ENCODE data around the gene TMEM232.

The TMEM232 gene

DNA sequence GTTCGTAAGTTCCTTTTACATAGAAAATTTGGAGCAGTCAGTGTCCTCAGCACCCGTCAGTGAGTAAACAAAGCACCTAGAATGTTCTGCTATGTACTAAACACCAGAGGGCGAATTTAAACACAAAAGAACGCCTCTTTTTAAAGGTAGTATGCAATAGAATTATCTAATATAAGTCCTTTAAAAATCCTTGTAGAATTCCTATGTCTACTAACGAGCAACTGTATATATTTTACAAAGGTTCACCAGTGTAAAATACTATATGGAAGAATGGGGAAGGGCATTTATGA lies 499 bp upstream of the TMEM232 start:
- Histone ChIP-seq H2BK12ac (ENCODE audit: low read length) (no peak overlapping the region), H4K8ac (ENCODE audit: low read depth, low read length) (no peak overlapping the region), H2BK15ac (ENCODE audit: low read length) (no peak overlapping the region), H3K4me1 (ENCODE audit: control insufficient read depth in 2 of 2, insufficient read depth in 1 of 2, low read depth in 1 of 2, low read length in 2 of 2) (peaks cover 0 to 2% of the 10 kb centered on the region in 2 donors), H3K18ac (ENCODE audit: low read length) (no peak overlapping the region), H4K91ac (ENCODE audit: low read depth, low read length, poor library complexity) (no peak overlapping the region), H2BK5ac (ENCODE audit: low read length) (no peak overlapping the region), H3K4me2 (ENCODE audit: insufficient read depth, low read length, poor library complexity, severe bottlenecking) (peak overlapping the region; percentile 38), H3K79me1 (ENCODE audit: low read depth, low read length) (no peaks in the 10 kb centered on the region), H3K27ac (replicated peaks; ENCODE audit: low read length) (no peak overlapping the region), H3K27me3 (ENCODE audit: control insufficient read depth in 3 of 3, insufficient read depth in 3 of 3, low read depth in 1 of 3, low read length in 3 of 3) (no peaks in the 10 kb centered on the region), H3K4ac (ENCODE audit: low read length) (no peak overlapping the region), H3K23ac (ENCODE audit: low read depth, low read length, poor library complexity) (no peak overlapping the region), H3K14ac (ENCODE audit: low read length) (no peak overlapping the region), H3K9ac (ENCODE audit: low read depth, low read length, poor library complexity) (no peak overlapping the region), H2AFZ (ENCODE audit: low read length) (peak overlapping the region; percentile 74), H2AK5ac (ENCODE audit: low read depth, low read length) (no peak overlapping the region), H3K36me3 (replicated peaks in 1 of 2; ENCODE audit: control insufficient read depth in 2 of 2, insufficient read depth in 2 of 2, low read length in 2 of 2) (no peaks in the 10 kb centered on the region), H3K9me3 (replicated peaks in 1 of 2; ENCODE audit: control insufficient read depth in 2 of 2, insufficient read depth in 1 of 2, low read depth in 1 of 2, low read length in 2 of 2) (peaks cover 0 to 2% of the 10 kb centered on the region in 2 donors), H2BK120ac (ENCODE audit: low read depth, low read length) (no peak overlapping the region), H3K4me3 (ENCODE audit: low read length in 2 of 2) (peak overlapping the region; percentile 25 to 73)
- no CpG with 5 or more reads among the region's 5 CpGs for WGBS, 2 donors (ENCODE audit: extremely low coverage in 2 of 2, insufficient read length in 2 of 2, insufficient replicate concordance in 1 of 2)
- DNase-seq (ENCODE audit: low spot score) = no peak

DNA sequence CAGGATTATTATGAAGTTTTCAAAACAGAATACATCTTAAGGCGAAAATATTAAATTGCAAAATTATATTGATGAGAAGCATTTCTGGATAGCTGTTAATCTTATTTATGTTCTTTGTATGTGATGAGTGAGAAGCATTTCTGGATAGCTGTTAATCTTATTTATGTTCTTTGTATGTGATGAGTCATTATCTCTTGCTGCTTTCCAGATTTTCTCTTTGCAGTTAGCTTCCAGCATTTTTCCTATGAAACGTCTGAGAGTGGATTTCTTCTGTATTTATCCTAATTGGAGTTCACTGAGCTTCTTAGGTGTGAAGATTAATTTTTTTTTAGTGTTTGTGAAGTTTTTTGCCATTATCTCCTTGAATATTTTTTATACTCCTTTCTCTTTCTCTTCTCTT lies 8.2 kb downstream of the TMEM232 start:
- Histone ChIP-seq H3K27ac (replicated peaks; ENCODE audit: low read length) (no peak overlapping the region), H4K8ac (ENCODE audit: low read depth, low read length) (no peak overlapping the region), H3K36me3 (replicated peaks in 1 of 2; ENCODE audit: control insufficient read depth in 2 of 2, insufficient read depth in 2 of 2, low read length in 2 of 2) (no peaks in the 10 kb centered on the region), H2AFZ (ENCODE audit: low read length) (no peak overlapping the region), H3K14ac (ENCODE audit: low read length) (no peak overlapping the region), H2BK15ac (ENCODE audit: low read length) (no peak overlapping the region), H3K9me3 (replicated peaks in 1 of 2; ENCODE audit: control insufficient read depth in 2 of 2, insufficient read depth in 1 of 2, low read depth in 1 of 2, low read length in 2 of 2) (peaks cover 0 to 2% of the 10 kb centered on the region in 2 donors), H3K23ac (ENCODE audit: low read depth, low read length, poor library complexity) (no peak overlapping the region), H2AK5ac (ENCODE audit: low read depth, low read length) (no peak overlapping the region), H2BK12ac (ENCODE audit: low read length) (no peak overlapping the region), H3K18ac (ENCODE audit: low read length) (no peak overlapping the region), H3K4me3 (ENCODE audit: low read length in 2 of 2) (no peak overlapping the region), H3K4me2 (ENCODE audit: insufficient read depth, low read length, poor library complexity, severe bottlenecking) (no peak overlapping the region), H3K4ac (ENCODE audit: low read length) (no peak overlapping the region), H2BK120ac (ENCODE audit: low read depth, low read length) (no peak overlapping the region), H3K79me1 (ENCODE audit: low read depth, low read length) (no peaks in the 10 kb centered on the region), H3K27me3 (ENCODE audit: control insufficient read depth in 3 of 3, insufficient read depth in 3 of 3, low read depth in 1 of 3, low read length in 3 of 3) (no peaks in the 10 kb centered on the region), H2BK5ac (ENCODE audit: low read length) (no peak overlapping the region), H3K4me1 (ENCODE audit: control insufficient read depth in 2 of 2, insufficient read depth in 1 of 2, low read depth in 1 of 2, low read length in 2 of 2) (no peaks in the 10 kb centered on the region), H4K91ac (ENCODE audit: low read depth, low read length, poor library complexity) (no peak overlapping the region), H3K9ac (ENCODE audit: low read depth, low read length, poor library complexity) (no peak overlapping the region)
- WGBS, 2 donors (ENCODE audit: extremely low coverage in 2 of 2, insufficient read length in 2 of 2, insufficient replicate concordance in 1 of 2) = no CpG with 5 or more reads among the region's 2 CpGs
- DNase-seq (ENCODE audit: low spot score) = no peak

DNA sequence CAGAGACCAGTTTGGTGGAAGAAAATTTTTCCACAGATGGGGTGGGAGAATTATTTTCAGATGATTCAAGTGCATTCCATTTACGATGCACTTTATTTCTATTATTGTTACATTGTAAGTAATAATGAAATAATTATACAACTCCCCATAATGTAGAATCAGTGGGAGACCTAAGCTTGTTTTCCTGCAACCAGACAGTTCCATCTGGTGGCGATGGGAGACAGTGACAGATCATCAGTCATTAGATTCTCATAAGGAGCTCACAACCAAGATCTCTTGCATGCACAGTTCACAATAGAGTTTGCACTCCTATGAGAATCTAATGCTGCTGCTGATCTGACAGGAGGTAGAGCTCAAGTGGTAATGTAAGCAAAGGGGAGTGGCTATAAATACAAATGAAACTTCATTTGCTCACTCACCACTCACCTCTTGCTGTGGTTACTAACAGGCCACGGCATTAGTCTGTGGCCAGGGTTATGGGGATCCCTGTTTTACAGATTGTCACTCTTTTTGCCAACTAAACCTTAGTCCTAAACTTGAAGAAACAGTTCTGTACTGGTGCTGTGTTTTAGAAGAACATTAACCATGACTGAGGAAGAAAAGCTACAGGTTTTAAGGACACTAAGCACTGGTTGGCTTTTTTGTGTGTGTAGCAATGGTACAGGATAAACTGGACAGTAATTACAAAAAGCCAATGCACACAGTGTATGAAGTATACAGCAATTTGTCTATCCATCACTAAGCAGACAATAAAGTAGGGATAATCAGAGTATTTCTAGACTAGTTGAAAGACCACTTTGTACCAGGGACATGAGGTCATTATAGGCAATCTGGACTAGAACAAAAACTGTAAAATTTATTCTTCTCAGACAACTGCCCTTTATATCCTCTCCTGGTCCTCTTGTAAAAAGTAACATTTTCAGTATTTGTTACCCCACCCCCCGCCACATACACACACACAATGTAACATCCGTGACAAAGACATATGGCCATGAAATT lies 9.9 kb downstream of the TMEM232 start:
- H3K4me3 ChIP-seq (ENCODE audit: low read length in 2 of 2) = no peak overlapping the region
- H2BK15ac ChIP-seq (ENCODE audit: low read length) = no peak overlapping the region
- no peaks in the 10 kb centered on the region for H3K4me1 ChIP-seq (ENCODE audit: control insufficient read depth in 2 of 2, insufficient read depth in 1 of 2, low read depth in 1 of 2, low read length in 2 of 2)
- no peaks in the 10 kb centered on the region for H3K36me3 ChIP-seq (replicated peaks in 1 of 2; ENCODE audit: control insufficient read depth in 2 of 2, insufficient read depth in 2 of 2, low read length in 2 of 2)
- no peak overlapping the region for H2BK5ac ChIP-seq (ENCODE audit: low read length)
- no peak overlapping the region for H4K91ac ChIP-seq (ENCODE audit: low read depth, low read length, poor library complexity)
- no peak overlapping the region for H3K4me2 ChIP-seq (ENCODE audit: insufficient read depth, low read length, poor library complexity, severe bottlenecking)
- H4K8ac ChIP-seq (ENCODE audit: low read depth, low read length) = no peak overlapping the region
- H3K23ac ChIP-seq (ENCODE audit: low read depth, low read length, poor library complexity) = no peak overlapping the region
- no peak overlapping the region for H3K27ac ChIP-seq (replicated peaks; ENCODE audit: low read length)
- H2BK120ac ChIP-seq (ENCODE audit: low read depth, low read length) = no peak overlapping the region
- no peak for DNase-seq (ENCODE audit: low spot score)
- no peak overlapping the region for H3K14ac ChIP-seq (ENCODE audit: low read length)
- no peak overlapping the region for H2BK12ac ChIP-seq (ENCODE audit: low read length)
- no peak overlapping the region for H3K18ac ChIP-seq (ENCODE audit: low read length)
- H3K4ac ChIP-seq (ENCODE audit: low read length) = no peak overlapping the region
- H3K9me3 ChIP-seq (replicated peaks in 1 of 2; ENCODE audit: control insufficient read depth in 2 of 2, insufficient read depth in 1 of 2, low read depth in 1 of 2, low read length in 2 of 2) = no peaks in the 10 kb centered on the region
- H3K27me3 ChIP-seq (ENCODE audit: control insufficient read depth in 3 of 3, insufficient read depth in 3 of 3, low read depth in 1 of 3, low read length in 3 of 3) = no peaks in the 10 kb centered on the region
- no peaks in the 10 kb centered on the region for H3K79me1 ChIP-seq (ENCODE audit: low read depth, low read length)
- H3K9ac ChIP-seq (ENCODE audit: low read depth, low read length, poor library complexity) = no peak overlapping the region
- no peak overlapping the region for H2AK5ac ChIP-seq (ENCODE audit: low read depth, low read length)
- WGBS, 2 donors (ENCODE audit: extremely low coverage in 2 of 2, insufficient read length in 2 of 2, insufficient replicate concordance in 1 of 2) = no CpG with 5 or more reads among the region's 5 CpGs
- H2AFZ ChIP-seq (ENCODE audit: low read length) = no peak overlapping the region

DNA sequence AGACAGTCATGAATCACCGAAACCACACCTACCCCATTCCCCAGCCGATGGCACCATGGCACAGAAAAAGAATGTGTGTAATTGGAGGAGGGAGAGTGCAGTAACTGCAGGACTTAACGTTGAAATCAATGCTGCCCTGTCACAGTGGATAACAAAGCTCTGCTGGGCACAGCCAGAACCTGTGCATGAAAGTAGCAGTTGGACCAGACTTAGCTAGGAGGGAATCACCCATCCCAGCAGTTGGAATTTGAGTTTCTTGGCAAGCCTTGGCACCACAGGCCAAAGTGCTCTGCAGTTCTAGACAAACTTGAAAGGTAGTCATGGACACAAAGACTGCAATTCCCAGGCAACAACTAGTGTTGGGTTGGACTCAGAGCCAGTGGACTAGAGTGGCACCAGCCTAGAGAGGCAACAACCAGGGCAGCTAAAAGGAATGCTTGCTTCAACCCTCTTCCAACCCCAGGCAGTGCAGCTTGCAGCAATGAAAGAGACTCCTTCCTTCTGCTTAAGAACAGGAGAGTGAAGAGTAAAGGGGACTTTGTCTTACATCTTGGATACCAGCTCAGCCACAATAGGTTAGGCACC lies 19.1 kb downstream of the TMEM232 start:
- H3K4me1 ChIP-seq (ENCODE audit: control insufficient read depth in 2 of 2, insufficient read depth in 1 of 2, low read depth in 1 of 2, low read length in 2 of 2) = no peaks in the 10 kb centered on the region
- no peak overlapping the region for H3K14ac ChIP-seq (ENCODE audit: low read length)
- no peaks in the 10 kb centered on the region for H3K79me1 ChIP-seq (ENCODE audit: low read depth, low read length)
- H2BK12ac ChIP-seq (ENCODE audit: low read length) = no peak overlapping the region
- no peak overlapping the region for H2AFZ ChIP-seq (ENCODE audit: low read length)
- H3K4ac ChIP-seq (ENCODE audit: low read length) = no peak overlapping the region
- no peak overlapping the region for H2BK120ac ChIP-seq (ENCODE audit: low read depth, low read length)
- no peak overlapping the region for H3K4me3 ChIP-seq (ENCODE audit: low read length in 2 of 2)
- H3K9ac ChIP-seq (ENCODE audit: low read depth, low read length, poor library complexity) = no peak overlapping the region
- H2BK15ac ChIP-seq (ENCODE audit: low read length) = no peak overlapping the region
- H4K8ac ChIP-seq (ENCODE audit: low read depth, low read length) = no peak overlapping the region
- WGBS, 2 donors (ENCODE audit: extremely low coverage in 2 of 2, insufficient read length in 2 of 2, insufficient replicate concordance in 1 of 2) = no CpG with 5 or more reads among the region's 3 CpGs
- H3K23ac ChIP-seq (ENCODE audit: low read depth, low read length, poor library complexity) = no peak overlapping the region
- no peak for DNase-seq (ENCODE audit: low spot score)
- no peak overlapping the region for H2AK5ac ChIP-seq (ENCODE audit: low read depth, low read length)
- H3K27me3 ChIP-seq (ENCODE audit: control insufficient read depth in 3 of 3, insufficient read depth in 3 of 3, low read depth in 1 of 3, low read length in 3 of 3) = no peaks in the 10 kb centered on the region
- no peak overlapping the region for H3K4me2 ChIP-seq (ENCODE audit: insufficient read depth, low read length, poor library complexity, severe bottlenecking)
- H3K9me3 ChIP-seq (replicated peaks in 1 of 2; ENCODE audit: control insufficient read depth in 2 of 2, insufficient read depth in 1 of 2, low read depth in 1 of 2, low read length in 2 of 2) = no peaks in the 10 kb centered on the region
- H3K18ac ChIP-seq (ENCODE audit: low read length) = no peak overlapping the region
- H3K36me3 ChIP-seq (replicated peaks in 1 of 2; ENCODE audit: control insufficient read depth in 2 of 2, insufficient read depth in 2 of 2, low read length in 2 of 2) = no peaks in the 10 kb centered on the region
- no peak overlapping the region for H3K27ac ChIP-seq (replicated peaks; ENCODE audit: low read length)
- no peak overlapping the region for H4K91ac ChIP-seq (ENCODE audit: low read depth, low read length, poor library complexity)
- H2BK5ac ChIP-seq (ENCODE audit: low read length) = no peak overlapping the region
